HepG2 (cell line): ENCODE measurements around the gene RHOT2. TPM values are rescaled to one million over a fixed set of nuclear protein-coding genes. Genes with fewer than 3 reads are reported as not detected.

Source experiments
- BATF2 ChIP-seq: sonication (generic); formaldehyde crosslinking; IDR thresholded peaks from 2 replicates; pipeline ENCODE4 v1.8.0; 2022; ENCODE audit warnings: mild to moderate bottlenecking, missing genetic modification reagents, moderate library complexity
- KDM2A ChIP-seq: sonication (generic); formaldehyde crosslinking; IDR thresholded peaks from 2 replicates; pipeline ENCODE4 v1.4.0; 2020; ENCODE audit warnings: low read depth, missing genetic modification reagents, borderline replicate concordance
- MEF2D ChIP-seq: sonication (generic); formaldehyde crosslinking; IDR thresholded peaks from 2 replicates; pipeline ENCODE4 v1.5.1; 2020; ENCODE audit warnings: mild to moderate bottlenecking, missing genetic modification reagents
- ZFX ChIP-seq: sonication (generic); formaldehyde crosslinking; IDR thresholded peaks from 2 replicates; pipeline ENCODE4 v1.4.0; 2020; ENCODE audit warnings: mild to moderate bottlenecking, low read depth, missing genetic modification reagents, moderate library complexity
- ZNF530 ChIP-seq: sonication (generic); formaldehyde crosslinking; IDR thresholded peaks from 2 replicates; pipeline ENCODE4 v1.5.0; 2020; ENCODE audit warnings: low read depth, mild to moderate bottlenecking, missing genetic modification reagents
- ZSCAN12 ChIP-seq: sonication (generic); formaldehyde crosslinking; IDR thresholded peaks from 2 replicates; pipeline ENCODE4 v1.9.0; 2021; ENCODE audit warnings: mild to moderate bottlenecking, missing genetic modification reagents
- polyA plus RNA-seq, 8 experiments: library from polyadenylated mRNA; depleted of rRNA in 3 of 8; stranded (reverse) in 7 of 8; unstranded in 1 of 8; fragments of >200 nt; fragmentation: Illumina TruSeq in 4 of 8; extraction: Trizol in 4 of 8; gene quantifications; 2 replicates each; pipeline versions ENCODE4 v1.2.1 to v1.2.3, GENCODE V29; 2011 to 2016; ENCODE audit warnings: low read depth in 4 of 8, missing spikeins in 1 of 8, mixed read lengths in 1 of 8; ENCODE audit not compliant: insufficient read depth in 1 of 8
- total RNA-seq, 5 experiments: library from RNA; depleted of rRNA; stranded (reverse); fragments of >200 nt; fragmentation: Illumina TruSeq; extraction: Trizol; gene quantifications; 2 replicates each; pipeline ENCODE4 v1.2.3, GENCODE V29; 2016; ENCODE audit warnings: low read depth in 1 of 5
- TF ChIP-seq, protein P1 (sequence below), 2 experiments: fragments of 450-650 bp in 1 of 2; sonication (generic) in 1 of 2; formaldehyde crosslinking in 1 of 2; IDR thresholded peaks; 2 replicates each; pipeline versions ENCODE4 v1.6.1 to v1.8.0; 2016 to 2022; ENCODE audit warnings: antibody characterized with exemption in 1 of 2, mild to moderate bottlenecking in 1 of 2, missing genetic modification reagents in 1 of 2

The RHOT2 gene
- total and polyA plus RNA-seq, 2 of the 13 experiments (the other 11 are each of a cell fraction or from before 2014, with no cell fraction given): 63.6 to 76.9 TPM

DNA sequence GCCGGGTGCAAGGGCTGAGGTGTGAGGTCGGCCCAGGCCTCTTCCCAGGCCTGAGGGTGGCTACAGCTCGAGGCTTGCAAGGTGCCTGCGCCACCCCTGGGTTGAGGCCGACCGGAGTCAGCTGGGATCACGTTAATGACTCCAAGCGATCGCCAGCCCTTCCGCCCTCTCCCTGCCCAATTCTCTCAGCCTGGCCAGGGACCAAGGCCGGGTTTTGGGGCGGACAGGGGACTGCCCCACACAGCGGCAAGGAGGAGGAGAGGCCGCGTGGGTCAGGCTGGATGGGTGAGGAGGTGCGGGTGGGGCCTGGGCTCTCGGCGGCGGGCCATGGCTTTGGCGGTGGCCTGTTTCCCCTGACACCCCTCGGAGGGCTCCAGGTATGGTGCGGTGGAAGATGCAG is 25.4 kb downstream of the RHOT2 start (continued):
- TF ChIP-seq, protein P1, sequence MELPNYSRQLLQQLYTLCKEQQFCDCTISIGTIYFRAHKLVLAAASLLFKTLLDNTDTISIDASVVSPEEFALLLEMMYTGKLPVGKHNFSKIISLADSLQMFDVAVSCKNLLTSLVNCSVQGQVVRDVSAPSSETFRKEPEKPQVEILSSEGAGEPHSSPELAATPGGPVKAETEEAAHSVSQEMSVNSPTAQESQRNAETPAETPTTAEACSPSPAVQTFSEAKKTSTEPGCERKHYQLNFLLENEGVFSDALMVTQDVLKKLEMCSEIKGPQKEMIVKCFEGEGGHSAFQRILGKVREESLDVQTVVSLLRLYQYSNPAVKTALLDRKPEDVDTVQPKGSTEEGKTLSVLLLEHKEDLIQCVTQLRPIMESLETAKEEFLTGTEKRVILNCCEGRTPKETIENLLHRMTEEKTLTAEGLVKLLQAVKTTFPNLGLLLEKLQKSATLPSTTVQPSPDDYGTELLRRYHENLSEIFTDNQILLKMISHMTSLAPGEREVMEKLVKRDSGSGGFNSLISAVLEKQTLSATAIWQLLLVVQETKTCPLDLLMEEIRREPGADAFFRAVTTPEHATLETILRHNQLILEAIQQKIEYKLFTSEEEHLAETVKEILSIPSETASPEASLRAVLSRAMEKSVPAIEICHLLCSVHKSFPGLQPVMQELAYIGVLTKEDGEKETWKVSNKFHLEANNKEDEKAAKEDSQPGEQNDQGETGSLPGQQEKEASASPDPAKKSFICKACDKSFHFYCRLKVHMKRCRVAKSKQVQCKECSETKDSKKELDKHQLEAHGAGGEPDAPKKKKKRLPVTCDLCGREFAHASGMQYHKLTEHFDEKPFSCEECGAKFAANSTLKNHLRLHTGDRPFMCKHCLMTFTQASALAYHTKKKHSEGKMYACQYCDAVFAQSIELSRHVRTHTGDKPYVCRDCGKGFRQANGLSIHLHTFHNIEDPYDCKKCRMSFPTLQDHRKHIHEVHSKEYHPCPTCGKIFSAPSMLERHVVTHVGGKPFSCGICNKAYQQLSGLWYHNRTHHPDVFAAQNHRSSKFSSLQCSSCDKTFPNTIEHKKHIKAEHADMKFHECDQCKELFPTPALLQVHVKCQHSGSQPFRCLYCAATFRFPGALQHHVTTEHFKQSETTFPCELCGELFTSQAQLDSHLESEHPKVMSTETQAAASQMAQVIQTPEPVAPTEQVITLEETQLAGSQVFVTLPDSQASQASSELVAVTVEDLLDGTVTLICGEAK (IDR thresholded peaks at IDR 0.05): no peak
- TF ChIP-seq, protein P1 (CRISPR knock-in tag; IDR thresholded peaks at IDR 0.05): no peak
- TF ChIP-seq ZFX (0 out of 2 replicates have a peak, but pooled peaks have one; percentile 25), ZNF530 (CRISPR knock-in tag) (no peak), KDM2A (CRISPR knock-in tag) (peak; percentile 56), MEF2D (CRISPR knock-in tag) (no peak), BATF2 (no peak), ZSCAN12 (CRISPR knock-in tag) (no peak)
